ENCODE measurements around the gene TNFSF15.

TNFSF15 gene

DNA sequence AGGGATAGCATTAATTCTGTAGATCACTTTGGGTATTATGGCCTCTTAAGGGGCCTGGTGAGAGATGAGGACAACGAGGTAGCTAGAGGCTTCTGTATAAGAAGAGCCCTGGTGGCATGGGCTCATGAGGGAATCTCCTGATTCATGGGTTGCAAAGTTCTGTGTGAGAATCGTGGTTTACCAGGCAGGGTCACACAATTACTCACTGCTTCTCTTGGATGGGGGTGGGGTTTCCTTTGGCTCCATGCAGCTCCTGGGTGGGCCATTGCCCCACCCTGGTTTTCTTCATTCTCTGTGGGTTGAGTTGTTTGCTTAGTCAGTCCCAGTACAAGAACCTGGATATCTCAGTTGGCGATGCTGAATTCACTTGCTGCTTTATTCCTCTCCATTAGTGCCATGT, 30.9 kb upstream of the TNFSF15 start:
- Mint-ChIP-seq H3K36me3 (ENCODE audit: insufficient read depth) (no peaks in the 10 kb centered on the region), H3K27me3 (peaks cover 5 to 16% of the 10 kb centered on the region in 2 donors), H3K4me1 (ENCODE audit: low read depth in 2 of 2) (peaks cover 4 to 11% of the 10 kb centered on the region in 2 donors), H3K27ac (no peak overlapping the region), H3K9me3 (no peaks in the 10 kb centered on the region), H3K4me3 (no peak overlapping the region)
- DNase-seq: no peak
- no peak for ATAC-seq (replicated peaks)

DNA sequence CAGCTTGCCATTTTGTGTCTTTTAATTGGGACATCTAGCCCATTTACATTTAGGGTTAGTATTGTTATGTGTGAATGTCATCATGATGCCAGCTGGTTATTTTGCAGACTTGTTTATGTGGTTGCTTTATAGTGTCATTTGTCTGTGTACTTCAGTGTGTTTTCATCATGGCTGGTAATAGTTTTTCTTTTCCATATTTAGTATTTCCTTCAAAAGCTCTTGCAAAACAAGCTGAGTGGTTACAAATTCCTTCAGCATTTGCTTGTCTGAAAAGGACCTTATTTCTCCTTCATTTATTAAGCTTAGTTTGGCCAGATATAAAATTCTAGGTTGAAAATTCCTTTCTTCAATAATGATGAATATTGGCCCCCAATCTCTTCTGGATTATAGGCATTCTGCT, 28.5 kb upstream of the TNFSF15 start:
- no peak for ATAC-seq (replicated peaks)
- Mint-ChIP-seq H3K4me3 (no peak overlapping the region), H3K36me3 (ENCODE audit: insufficient read depth) (no peaks in the 10 kb centered on the region), H3K27me3 (peaks cover 5 to 7% of the 10 kb centered on the region in 2 donors), H3K4me1 (ENCODE audit: low read depth in 2 of 2) (peaks cover 4 to 8% of the 10 kb centered on the region in 2 donors), H3K27ac (no peak overlapping the region), H3K9me3 (no peaks in the 10 kb centered on the region)
- DNase-seq: no peak

DNA sequence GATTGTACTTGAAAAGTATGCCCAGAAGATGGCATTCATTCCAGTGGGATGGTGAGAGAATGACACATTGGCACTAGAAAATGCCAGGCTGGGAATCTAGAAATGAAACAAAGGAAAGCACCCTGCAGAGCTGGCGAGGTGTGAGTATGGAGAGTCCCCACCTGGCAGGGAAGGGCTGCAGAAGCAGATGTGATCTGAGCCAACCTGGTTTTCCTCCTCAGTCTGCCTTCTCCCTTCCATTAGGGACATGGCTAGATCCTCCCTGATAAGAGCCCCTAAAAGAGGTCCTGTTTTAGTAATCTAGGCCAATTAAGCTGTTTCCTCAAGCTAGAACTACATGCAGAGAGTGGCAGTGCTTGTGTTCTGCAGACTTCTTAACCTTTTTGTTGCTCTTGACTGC, 24.7 kb upstream of the TNFSF15 start:
- H3K27me3 Mint-ChIP-seq: peaks cover 0 to 6% of the 10 kb centered on the region in 2 donors
- no peak overlapping the region for H3K4me3 Mint-ChIP-seq
- ATAC-seq (replicated peaks): no peak
- H3K4me1 Mint-ChIP-seq (ENCODE audit: low read depth in 2 of 2): peaks cover 0 to 2% of the 10 kb centered on the region in 2 donors
- no peak for DNase-seq
- no peak overlapping the region for H3K27ac Mint-ChIP-seq
- peaks cover 0 to 3% of the 10 kb centered on the region in 2 donors for H3K9me3 Mint-ChIP-seq
- no peaks in the 10 kb centered on the region for H3K36me3 Mint-ChIP-seq (ENCODE audit: insufficient read depth)

DNA sequence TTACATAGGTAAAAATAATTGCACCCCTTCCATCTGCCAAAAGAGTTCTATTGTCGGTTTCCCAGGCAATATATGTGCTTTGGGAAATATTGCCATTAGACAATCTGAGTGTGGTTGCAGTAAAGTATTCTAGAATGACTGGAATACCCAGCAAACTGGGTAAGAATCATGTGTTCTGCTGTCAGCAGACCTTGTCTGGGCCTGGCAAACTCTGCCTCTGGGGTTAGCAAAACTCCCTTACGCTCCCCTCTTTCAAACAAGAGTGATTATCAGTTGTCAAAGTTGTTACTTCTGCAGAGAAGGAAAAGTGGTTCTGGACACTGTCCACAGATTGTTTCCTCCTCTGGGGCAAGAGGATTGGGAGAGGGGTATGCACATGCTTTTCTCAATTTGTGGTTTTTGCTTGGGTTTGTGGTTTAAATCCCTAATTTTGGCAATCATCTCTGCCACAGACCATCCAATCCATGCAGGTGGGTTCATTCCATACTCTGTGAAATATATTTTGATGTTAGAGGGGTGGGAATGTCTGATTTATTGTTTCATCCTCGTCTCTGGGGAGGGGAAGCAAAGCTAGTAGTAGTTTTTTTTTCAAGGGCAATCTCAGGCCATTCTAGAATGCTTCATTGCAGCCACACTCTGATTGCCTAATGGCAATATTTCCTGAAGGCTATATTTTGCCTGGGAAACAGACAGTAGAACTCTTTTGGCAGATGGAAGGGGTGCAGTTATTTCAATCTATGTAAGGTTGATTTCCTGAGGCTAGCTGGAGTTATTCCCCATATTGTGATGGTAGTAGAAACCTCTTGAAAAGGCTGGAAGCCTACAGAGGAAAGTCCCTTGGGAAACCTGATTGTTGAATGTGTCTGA, 24.0 kb upstream of the TNFSF15 start:
- Mint-ChIP-seq H3K4me3 (no peak overlapping the region), H3K9me3 (peaks cover 0 to 3% of the 10 kb centered on the region in 2 donors), H3K36me3 (ENCODE audit: insufficient read depth) (no peaks in the 10 kb centered on the region), H3K27me3 (no peaks in the 10 kb centered on the region), H3K4me1 (ENCODE audit: low read depth in 2 of 2) (no peaks in the 10 kb centered on the region), H3K27ac (no peak overlapping the region)
- no peak for ATAC-seq (replicated peaks)
- no peak for DNase-seq

DNA sequence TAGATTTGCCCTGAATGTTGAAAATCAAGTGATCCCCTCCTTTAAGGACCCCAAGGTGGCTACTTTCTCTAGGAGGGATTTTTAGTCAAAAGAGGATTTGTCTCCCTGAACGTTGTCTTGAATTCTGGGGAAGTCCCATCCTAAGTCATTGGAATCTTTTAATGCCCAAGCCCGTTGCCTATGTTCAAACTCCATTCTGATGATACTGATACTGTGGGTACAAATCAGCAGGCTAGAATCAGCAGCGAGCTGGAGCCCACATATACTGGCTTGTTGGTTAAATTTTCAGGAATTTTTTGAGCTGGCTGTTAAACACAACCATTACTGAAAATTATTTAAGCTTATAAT, 22.4 kb upstream of the TNFSF15 start:
- DNase-seq (no peak), ATAC-seq (replicated peaks) (no peak)
- H3K27me3 Mint-ChIP-seq: no peaks in the 10 kb centered on the region
- no peak overlapping the region for H3K4me3 Mint-ChIP-seq
- H3K4me1 Mint-ChIP-seq (ENCODE audit: low read depth in 2 of 2): no peaks in the 10 kb centered on the region
- peaks cover 0 to 3% of the 10 kb centered on the region in 2 donors for H3K9me3 Mint-ChIP-seq
- no peak overlapping the region for H3K27ac Mint-ChIP-seq
- no peaks in the 10 kb centered on the region for H3K36me3 Mint-ChIP-seq (ENCODE audit: insufficient read depth)

DNA sequence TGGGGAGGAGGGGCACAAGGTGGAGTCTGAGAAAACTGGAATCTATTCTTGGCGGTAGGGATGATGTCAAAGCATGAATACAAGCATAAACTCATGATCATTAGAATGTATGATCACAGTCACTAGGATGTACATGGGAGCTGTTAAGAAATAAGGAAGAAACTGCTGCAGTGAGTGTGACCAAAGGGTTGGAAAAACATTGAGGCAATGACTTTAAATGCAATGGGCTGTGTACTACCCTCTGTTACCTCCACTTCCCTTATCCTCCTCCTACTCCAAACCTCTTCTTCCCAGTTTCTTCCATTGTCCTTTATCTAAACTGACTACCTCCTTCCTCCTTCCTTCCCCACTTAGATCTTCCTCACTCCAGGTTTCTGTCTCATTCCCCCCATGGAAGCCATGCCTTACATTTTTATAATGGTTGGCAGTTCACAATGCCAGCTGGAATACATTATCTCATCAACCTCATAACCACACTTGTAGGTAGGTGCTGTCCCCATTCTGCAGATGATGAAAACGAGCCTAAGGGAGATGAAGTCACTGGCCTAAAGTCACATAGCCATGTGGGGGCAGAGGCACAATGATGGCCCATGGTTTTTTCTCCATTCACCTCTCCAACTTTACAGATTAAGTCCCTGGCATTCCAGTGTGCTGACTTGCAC, 21.9 kb upstream of the TNFSF15 start:
- Mint-ChIP-seq H3K27ac (peak overlapping the region in 1 of 2 donors; percentile 13), H3K4me1 (ENCODE audit: low read depth in 2 of 2) (no peaks in the 10 kb centered on the region), H3K36me3 (ENCODE audit: insufficient read depth) (no peaks in the 10 kb centered on the region), H3K9me3 (peaks cover 0 to 3% of the 10 kb centered on the region in 2 donors), H3K27me3 (no peaks in the 10 kb centered on the region), H3K4me3 (no peak overlapping the region)
- no peak for ATAC-seq (replicated peaks)
- DNase-seq: no peak

DNA sequence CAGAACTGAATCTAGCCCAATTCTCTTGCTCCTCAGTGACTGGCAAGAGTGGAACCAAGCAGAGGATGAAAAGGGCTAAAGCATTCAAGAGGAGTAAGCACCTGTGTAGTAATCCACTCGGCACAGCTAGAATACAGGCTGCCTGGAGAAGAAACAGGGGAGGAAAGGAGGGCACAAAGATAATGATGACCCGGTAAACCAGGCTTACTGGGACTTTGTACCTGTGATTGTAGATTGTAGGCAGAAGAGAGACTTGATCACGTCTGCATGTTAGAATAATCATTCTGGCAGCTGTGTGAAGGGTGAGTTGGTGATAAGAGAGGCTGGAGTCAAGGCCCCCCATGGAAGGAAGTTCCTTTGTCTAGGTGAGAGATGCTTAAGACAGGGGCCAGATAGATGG, 20.6 kb upstream of the TNFSF15 start:
- ATAC-seq (replicated peaks): no peak
- H3K36me3 Mint-ChIP-seq (ENCODE audit: insufficient read depth): no peaks in the 10 kb centered on the region
- H3K9me3 Mint-ChIP-seq: peaks cover 0 to 3% of the 10 kb centered on the region in 2 donors
- no peak overlapping the region for H3K4me3 Mint-ChIP-seq
- H3K4me1 Mint-ChIP-seq (ENCODE audit: low read depth in 2 of 2): no peaks in the 10 kb centered on the region
- DNase-seq: no peak
- peak overlapping the region in 1 of 2 donors; percentile 19 for H3K27ac Mint-ChIP-seq
- H3K27me3 Mint-ChIP-seq: no peaks in the 10 kb centered on the region

DNA sequence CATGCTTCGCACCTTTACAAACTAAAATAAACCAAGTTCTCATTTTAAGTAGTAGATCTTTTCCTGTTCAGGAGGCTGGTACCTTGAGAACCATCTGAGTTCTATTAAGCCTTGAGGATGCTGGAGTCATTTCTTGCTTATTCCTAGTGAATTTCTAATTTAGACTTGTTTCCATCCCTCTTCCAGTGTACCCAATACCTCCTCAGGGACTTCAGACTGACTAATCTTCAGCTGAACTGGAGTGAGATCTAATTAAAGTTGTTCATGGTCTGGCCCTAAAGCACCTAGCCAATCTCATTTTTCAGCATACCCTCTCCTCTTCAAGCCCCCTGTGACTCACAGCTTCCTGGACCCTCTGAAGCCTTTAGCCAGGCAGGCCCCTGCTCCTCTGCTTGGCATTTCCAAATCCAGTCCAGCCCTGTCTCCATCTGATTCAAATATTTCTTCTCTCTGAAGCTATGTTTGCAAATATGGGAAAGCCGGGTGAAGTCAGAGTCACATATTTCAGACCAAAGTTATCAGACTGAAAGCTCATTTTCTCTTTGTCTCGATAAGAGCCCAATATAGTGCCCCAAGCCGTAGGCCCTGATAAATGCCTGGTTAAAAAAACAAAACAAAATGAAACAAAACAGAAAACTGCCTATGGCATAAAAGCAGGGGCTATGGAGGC, 19.4 kb upstream of the TNFSF15 start:
- Mint-ChIP-seq H3K4me3 (no peak overlapping the region), H3K27me3 (no peaks in the 10 kb centered on the region), H3K27ac (no peak overlapping the region), H3K9me3 (peaks cover 0 to 3% of the 10 kb centered on the region in 2 donors), H3K4me1 (ENCODE audit: low read depth in 2 of 2) (no peaks in the 10 kb centered on the region), H3K36me3 (ENCODE audit: insufficient read depth) (no peaks in the 10 kb centered on the region)
- no peak for ATAC-seq (replicated peaks)
- DNase-seq: no peak

DNA sequence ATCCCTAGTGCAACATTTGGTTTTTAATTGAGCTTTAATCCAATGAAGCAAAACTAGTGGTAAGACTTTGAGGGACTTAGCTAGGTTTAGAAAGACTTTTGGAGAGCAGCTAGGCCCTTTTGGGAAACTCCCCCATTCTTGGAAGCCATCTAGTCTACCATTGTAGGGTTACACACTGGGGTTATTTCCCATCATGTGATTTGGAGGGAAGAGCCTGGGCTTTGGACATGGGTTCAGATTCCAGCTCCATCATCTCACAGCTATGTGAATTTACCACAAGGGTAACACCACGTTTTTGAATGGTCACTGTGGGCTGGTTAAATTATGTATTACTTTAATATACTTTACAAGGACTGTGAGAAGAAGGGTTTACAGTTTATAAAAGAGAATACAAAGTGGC, 18.3 kb upstream of the TNFSF15 start:
- Mint-ChIP-seq H3K4me1 (ENCODE audit: low read depth in 2 of 2) (no peaks in the 10 kb centered on the region), H3K36me3 (ENCODE audit: insufficient read depth) (no peaks in the 10 kb centered on the region), H3K27me3 (no peaks in the 10 kb centered on the region), H3K4me3 (no peak overlapping the region), H3K27ac (no peak overlapping the region), H3K9me3 (peaks cover 0 to 3% of the 10 kb centered on the region in 2 donors)
- ATAC-seq (replicated peaks): no peak
- no peak for DNase-seq

DNA sequence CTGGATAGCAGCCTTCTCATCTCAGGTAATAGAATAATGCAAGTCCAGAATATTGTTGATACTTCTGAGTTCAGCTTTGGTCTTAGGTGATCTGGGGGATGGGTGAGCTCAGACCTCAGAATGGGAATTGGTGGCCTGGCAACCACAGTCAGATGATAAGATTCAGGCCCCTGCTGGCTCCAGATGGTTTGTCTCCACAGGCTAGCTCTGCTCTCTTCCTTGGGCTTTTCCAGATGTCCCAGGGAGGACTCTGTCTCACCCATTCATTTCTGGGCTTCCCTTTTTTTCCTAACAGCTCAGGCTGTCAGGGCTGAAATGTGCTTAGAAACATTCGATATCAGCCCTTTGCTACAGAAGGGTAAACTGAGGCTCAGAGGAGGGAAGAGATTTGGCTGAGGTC, 17.6 kb upstream of the TNFSF15 start:
- Mint-ChIP-seq H3K27me3 (no peaks in the 10 kb centered on the region), H3K4me3 (no peak overlapping the region), H3K4me1 (ENCODE audit: low read depth in 2 of 2) (no peaks in the 10 kb centered on the region), H3K27ac (no peak overlapping the region), H3K9me3 (peaks cover 0 to 3% of the 10 kb centered on the region in 2 donors), H3K36me3 (ENCODE audit: insufficient read depth) (no peaks in the 10 kb centered on the region)
- ATAC-seq (replicated peaks) (no peak), DNase-seq (no peak)

DNA sequence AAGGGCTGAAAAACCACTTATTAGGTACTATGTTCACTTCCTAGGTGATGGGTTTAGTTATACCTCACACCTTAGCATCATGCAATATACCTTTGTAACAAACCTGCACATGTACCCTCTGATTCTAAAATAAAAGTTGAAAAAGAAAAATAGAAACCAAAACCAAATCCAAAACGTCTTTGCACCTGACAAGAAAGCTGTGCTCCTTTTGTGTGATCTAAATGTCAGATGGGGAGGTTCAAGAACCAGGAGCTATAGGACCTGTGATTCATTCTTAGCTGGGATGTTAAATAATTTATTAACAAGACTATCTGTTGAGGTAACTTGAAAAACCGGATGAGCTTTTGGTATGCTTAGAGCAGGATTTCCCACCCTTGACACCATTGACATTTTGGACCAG, 16.9 kb upstream of the TNFSF15 start:
- DNase-seq: no peak
- Mint-ChIP-seq H3K4me1 (ENCODE audit: low read depth in 2 of 2) (no peaks in the 10 kb centered on the region), H3K9me3 (peaks cover 0 to 3% of the 10 kb centered on the region in 2 donors), H3K27me3 (no peaks in the 10 kb centered on the region), H3K27ac (no peak overlapping the region), H3K4me3 (no peak overlapping the region), H3K36me3 (ENCODE audit: insufficient read depth) (no peaks in the 10 kb centered on the region)
- ATAC-seq (replicated peaks): no peak

DNA sequence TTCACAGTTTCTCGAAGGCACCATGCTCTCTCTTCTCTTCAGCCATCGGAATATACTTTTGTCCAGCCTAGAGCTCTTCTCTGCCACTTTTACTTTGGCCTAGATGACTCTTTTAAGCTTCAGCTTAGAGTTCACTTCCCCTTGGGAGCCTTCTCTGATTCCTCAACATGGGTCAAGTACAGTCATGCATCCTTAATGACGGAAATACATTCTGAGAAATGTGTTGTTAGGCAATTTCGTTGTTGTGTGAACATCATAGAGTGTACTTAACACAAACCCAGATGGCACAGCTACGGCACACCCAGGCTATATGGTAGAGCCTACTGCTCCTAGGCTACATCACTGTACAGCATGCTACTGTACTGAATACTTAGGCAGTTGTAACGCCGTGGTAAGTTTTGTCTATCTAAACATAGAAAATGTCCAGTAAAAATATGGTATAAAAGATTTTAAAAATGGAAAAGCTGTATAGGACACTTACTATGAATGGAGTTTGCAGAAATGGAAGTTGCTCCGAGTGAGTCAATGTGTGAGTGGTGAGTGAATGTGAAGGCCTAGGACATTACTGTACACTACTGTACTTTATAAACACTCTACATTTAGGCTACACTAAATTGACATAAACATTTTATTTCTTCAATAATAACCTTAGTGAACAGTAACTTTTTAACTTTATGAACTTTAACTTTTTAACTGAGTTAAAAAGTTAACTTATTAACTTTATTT, 15.1 kb upstream of the TNFSF15 start:
- Mint-ChIP-seq H3K27ac (peak overlapping the region in 1 of 2 donors; percentile 19), H3K27me3 (no peaks in the 10 kb centered on the region), H3K9me3 (no peaks in the 10 kb centered on the region), H3K4me3 (no peak overlapping the region), H3K36me3 (ENCODE audit: insufficient read depth) (no peaks in the 10 kb centered on the region), H3K4me1 (ENCODE audit: low read depth in 2 of 2) (no peaks in the 10 kb centered on the region)
- DNase-seq (no peak), ATAC-seq (replicated peaks) (no peak)

DNA sequence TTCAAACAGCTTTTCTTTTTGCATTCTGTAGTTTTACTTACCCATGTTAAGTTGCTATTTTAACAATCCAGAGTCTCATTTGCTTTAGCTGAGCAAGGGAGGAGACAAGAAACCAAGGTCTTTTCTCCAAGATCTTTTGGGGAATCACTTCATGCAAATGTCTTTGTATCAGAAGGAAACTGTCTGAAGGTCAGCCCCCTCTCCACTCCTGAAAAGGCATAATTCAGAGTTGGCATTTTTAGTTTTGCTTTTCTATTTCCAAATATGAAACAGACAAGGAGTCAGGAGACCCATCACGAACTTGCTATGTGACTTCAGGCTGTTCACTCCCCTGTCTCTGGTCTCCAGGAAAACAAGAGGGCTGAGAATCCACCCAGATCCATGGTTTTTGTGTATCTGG, 12.3 kb upstream of the TNFSF15 start:
- H3K9me3 Mint-ChIP-seq: peaks cover 0 to 3% of the 10 kb centered on the region in 2 donors

More for the DNA sequence above, 12.3 kb upstream of the TNFSF15 start:
- ATAC-seq (replicated peaks): no peak
- Mint-ChIP-seq H3K4me3 (no peak overlapping the region), H3K4me1 (ENCODE audit: low read depth in 2 of 2) (no peaks in the 10 kb centered on the region), H3K36me3 (ENCODE audit: insufficient read depth) (no peaks in the 10 kb centered on the region), H3K27me3 (no peaks in the 10 kb centered on the region), H3K27ac (no peak overlapping the region)
- no peak for DNase-seq
